SU-DHL-6 (cell line): ENCODE data around the gene TMEM237.

Source experiments
- H2AFZ ChIP-seq: fragments of 200-600 bp; sonication (generic); 2 replicates; pipeline ENCODE4 v1.6.1; 2014; ENCODE audit warnings: low read depth, mild to moderate bottlenecking, moderate library complexity, mixed read lengths, antibody characterized with exemption, low read length; ENCODE audit not compliant: severe bottlenecking
- H3F3A ChIP-seq: fragments of 200-600 bp; shearing (Covaris generic); 2 replicates; pipeline ENCODE4 v1.6.0; 2016; ENCODE audit warnings: antibody characterized with exemption, mild to moderate bottlenecking; ENCODE audit not compliant: insufficient read depth
- H3K27ac ChIP-seq: fragments of 200-600 bp; sonication (generic); 2 replicates; pipeline ENCODE4 v1.5.1; 2016; ENCODE audit warnings: low read depth, mild to moderate bottlenecking, low read length, moderate library complexity, mixed read lengths
- H3K27me3 ChIP-seq: fragments of 200-600 bp; sonication (generic), shearing (Covaris generic); 2 replicates; pipeline ENCODE4 v1.6.0; 2014; ENCODE audit warnings: mild to moderate bottlenecking, low read length
- H3K36me3 ChIP-seq: fragments of 200-600 bp; sonication (generic); 2 replicates; pipeline ENCODE4 v1.6.1; 2014; ENCODE audit warnings: mild to moderate bottlenecking, low read length, mixed read lengths
- H3K4me2 ChIP-seq: fragments of 300-600, 200-600 bp; shearing (Covaris generic), sonication (generic); 2 replicates; pipeline ENCODE4 v1.6.0; 2014; ENCODE audit warnings: low read length, low read depth, mild to moderate bottlenecking; ENCODE audit not compliant: poor library complexity, severe bottlenecking
- H3K4me3 ChIP-seq: fragments of 200-600 bp; sonication (generic); 2 replicates; pipeline ENCODE4 v1.5.1; 2014; ENCODE audit warnings: antibody characterized with exemption, low read length, mild to moderate bottlenecking, mixed read lengths; ENCODE audit not compliant: insufficient read depth, poor library complexity, severe bottlenecking
- H3K79me2 ChIP-seq: fragments of 200-600 bp; sonication (generic); 2 replicates; pipeline ENCODE4 v1.6.1; 2014; ENCODE audit warnings: mild to moderate bottlenecking, low read length, moderate library complexity; ENCODE audit not compliant: insufficient read depth
- H3K9ac ChIP-seq: fragments of 200-600 bp; sonication (generic); 2 replicates; pipeline ENCODE4 v1.7.0; 2014; ENCODE audit warnings: mild to moderate bottlenecking, low read length
- H3K9me2 ChIP-seq: fragments of 200-600 bp; sonication (generic); replicated peaks from 2 replicates; pipeline ENCODE4 v1.6.1; 2014; ENCODE audit warnings: low read length; ENCODE audit not compliant: insufficient read depth
- H3K9me3 ChIP-seq: fragments of 200-600 bp; sonication (generic); 2 replicates; pipeline ENCODE4 v1.6.1; 2014; ENCODE audit warnings: low read length, mixed read lengths; ENCODE audit not compliant: insufficient read depth
- H4K20me1 ChIP-seq: fragments of 200-600 bp; sonication (generic); 2 replicates; pipeline ENCODE4 v1.6.1; 2014; ENCODE audit warnings: low read depth, mild to moderate bottlenecking, antibody characterized with exemption, low read length, moderate library complexity, mixed read lengths
- EZH2phosphoT487 ChIP-seq: fragments of 200-600 bp; sonication (generic), shearing (Covaris generic); conservative IDR thresholded peaks from 2 replicates; pipeline ENCODE4 v1.6.1; 2018; ENCODE audit warnings: mild to moderate bottlenecking, antibody characterized with exemption, low read length, moderate library complexity, mixed read lengths
- TF ChIP-seq, protein P1 (sequence below): fragments of 200-600 bp; sonication (generic); IDR thresholded peaks from one replicate; pipeline ENCODE4 v1.5.1; 2017; ENCODE audit warnings: antibody characterized with exemption, mild to moderate bottlenecking, low read length, moderate library complexity; ENCODE audit not compliant: insufficient read depth, poor library complexity, severe bottlenecking

Gene TMEM237

DNA sequence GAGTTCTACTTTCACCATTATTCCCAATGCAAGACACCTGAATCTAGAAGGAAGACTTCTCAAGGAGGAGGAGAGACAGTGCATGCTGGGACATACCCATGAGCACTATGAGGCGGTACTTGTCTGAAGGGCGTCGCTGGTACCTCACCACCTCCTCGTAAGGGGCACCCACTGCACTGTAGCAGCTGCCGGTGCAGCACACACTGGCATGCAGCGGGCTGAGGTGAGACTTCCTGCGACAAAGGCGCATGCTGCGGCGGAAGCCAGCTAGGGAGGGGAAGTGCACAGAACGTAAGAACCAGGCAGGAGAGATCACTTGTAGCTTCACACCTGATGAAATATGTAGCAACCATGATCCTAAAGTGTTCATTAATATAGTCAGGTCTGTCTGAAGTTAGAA lies 12.8 kb upstream of the TMEM237 start:
- Histone ChIP-seq H3K36me3 (no peaks in the 10 kb centered on the region), H3K27me3 (no peaks in the 10 kb centered on the region), H2AFZ (no peak overlapping the region), H3K4me3 (no peak overlapping the region), H3K79me2 (no peaks in the 10 kb centered on the region), H4K20me1 (no peaks in the 10 kb centered on the region), H3K9me3 (no peaks in the 10 kb centered on the region), H3K4me2 (no peak overlapping the region), H3F3A (no peaks in the 10 kb centered on the region), H3K9ac (no peak overlapping the region), H3K27ac (no peak overlapping the region), H3K9me2 (no peaks in the 10 kb centered on the region)
- TF ChIP-seq, protein P1, sequence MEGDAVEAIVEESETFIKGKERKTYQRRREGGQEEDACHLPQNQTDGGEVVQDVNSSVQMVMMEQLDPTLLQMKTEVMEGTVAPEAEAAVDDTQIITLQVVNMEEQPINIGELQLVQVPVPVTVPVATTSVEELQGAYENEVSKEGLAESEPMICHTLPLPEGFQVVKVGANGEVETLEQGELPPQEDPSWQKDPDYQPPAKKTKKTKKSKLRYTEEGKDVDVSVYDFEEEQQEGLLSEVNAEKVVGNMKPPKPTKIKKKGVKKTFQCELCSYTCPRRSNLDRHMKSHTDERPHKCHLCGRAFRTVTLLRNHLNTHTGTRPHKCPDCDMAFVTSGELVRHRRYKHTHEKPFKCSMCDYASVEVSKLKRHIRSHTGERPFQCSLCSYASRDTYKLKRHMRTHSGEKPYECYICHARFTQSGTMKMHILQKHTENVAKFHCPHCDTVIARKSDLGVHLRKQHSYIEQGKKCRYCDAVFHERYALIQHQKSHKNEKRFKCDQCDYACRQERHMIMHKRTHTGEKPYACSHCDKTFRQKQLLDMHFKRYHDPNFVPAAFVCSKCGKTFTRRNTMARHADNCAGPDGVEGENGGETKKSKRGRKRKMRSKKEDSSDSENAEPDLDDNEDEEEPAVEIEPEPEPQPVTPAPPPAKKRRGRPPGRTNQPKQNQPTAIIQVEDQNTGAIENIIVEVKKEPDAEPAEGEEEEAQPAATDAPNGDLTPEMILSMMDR = no peak

DNA sequence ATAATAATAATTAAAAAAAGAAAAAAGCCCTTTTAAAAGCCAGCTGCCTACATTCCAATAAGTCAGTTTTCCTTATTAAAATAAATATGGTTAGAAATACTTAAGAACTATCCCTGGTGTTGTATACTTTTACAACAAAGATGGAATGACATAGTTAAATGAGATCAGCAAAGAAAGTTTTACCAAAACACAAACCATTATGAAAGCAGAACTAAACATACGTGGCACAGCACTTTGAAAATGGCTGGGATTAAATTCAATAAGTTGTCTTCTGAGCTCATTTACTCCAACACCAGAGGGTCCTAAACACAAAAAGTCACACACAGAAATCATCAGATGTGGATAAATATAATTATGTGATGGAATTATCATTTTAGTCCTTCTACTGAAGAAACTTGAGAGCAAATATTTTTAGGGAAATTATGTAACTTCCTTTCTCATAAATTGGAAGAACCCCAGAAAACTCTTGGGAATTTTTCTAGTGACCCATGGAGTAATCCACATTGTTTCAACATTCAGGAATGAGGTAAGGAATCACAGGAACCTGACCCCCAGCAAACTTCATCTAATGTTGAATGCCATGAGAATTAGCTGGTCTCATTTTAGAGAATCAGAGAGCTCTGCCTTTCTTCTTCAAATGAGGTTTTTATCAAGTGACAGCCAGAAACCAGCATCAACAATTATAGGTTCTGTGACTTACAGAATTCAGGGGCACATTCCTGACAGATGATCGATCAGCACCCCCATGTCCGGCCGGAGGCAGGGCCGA lies 11.5 kb upstream of the TMEM237 start:
- TF ChIP-seq EZH2phosphoT487 = no peak
- TF ChIP-seq, protein P1 = no peak
- Histone ChIP-seq H3F3A (no peaks in the 10 kb centered on the region), H3K9me3 (no peaks in the 10 kb centered on the region), H3K9ac (no peak overlapping the region), H3K27me3 (no peaks in the 10 kb centered on the region), H3K4me2 (no peak overlapping the region), H4K20me1 (no peaks in the 10 kb centered on the region), H3K9me2 (no peaks in the 10 kb centered on the region), H3K36me3 (no peaks in the 10 kb centered on the region), H3K79me2 (no peaks in the 10 kb centered on the region), H3K27ac (no peak overlapping the region), H3K4me3 (no peak overlapping the region), H2AFZ (no peak overlapping the region)

DNA sequence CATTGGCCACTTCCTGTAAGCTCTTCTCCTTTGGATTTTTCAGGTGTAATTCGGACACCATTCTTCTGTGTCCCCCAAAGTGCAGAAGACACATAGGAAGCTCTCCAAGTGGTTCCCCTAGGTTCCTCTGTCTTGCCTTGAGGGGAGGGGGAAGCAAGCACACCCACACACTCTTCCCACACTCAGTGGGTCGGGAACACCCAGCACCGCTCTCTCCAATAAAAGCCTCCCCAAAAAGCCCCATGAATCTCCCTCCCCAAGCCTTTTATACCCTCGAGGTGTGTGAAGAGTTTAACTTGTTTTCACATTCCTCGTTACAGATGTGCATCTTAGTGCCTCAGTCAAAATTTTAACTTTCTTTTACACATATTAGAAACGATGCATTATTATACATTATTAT lies 9.9 kb upstream of the TMEM237 start:
- H3F3A ChIP-seq = no peaks in the 10 kb centered on the region
- no peak overlapping the region for H2AFZ ChIP-seq
- H3K36me3 ChIP-seq = no peaks in the 10 kb centered on the region
- no peak for TF ChIP-seq EZH2phosphoT487
- TF ChIP-seq, protein P1 = no peak
- no peaks in the 10 kb centered on the region for H3K9me3 ChIP-seq
- no peak overlapping the region for H3K4me2 ChIP-seq
- no peak overlapping the region for H3K27ac ChIP-seq
- no peaks in the 10 kb centered on the region for H4K20me1 ChIP-seq
- no peak overlapping the region for H3K9ac ChIP-seq
- H3K79me2 ChIP-seq = no peaks in the 10 kb centered on the region
- H3K4me3 ChIP-seq = no peak overlapping the region
- no peaks in the 10 kb centered on the region for H3K9me2 ChIP-seq
- no peaks in the 10 kb centered on the region for H3K27me3 ChIP-seq
